DMS79 treated with DMSO at 0.1 percent for 48 hours (cell line): ENCODE measurements around the gene MARVELD3.
"Not testable (repeated sequence)": the region's sequence is repeated elsewhere in the genome, so short reads cannot be mapped to it uniquely, and the experiment has no call there.

Experiments used
- DNase-seq: peaks from one replicate; lab custom pipeline; 2025; lab: John Stamatoyannopoulos, UW

Gene MARVELD3, protein sequence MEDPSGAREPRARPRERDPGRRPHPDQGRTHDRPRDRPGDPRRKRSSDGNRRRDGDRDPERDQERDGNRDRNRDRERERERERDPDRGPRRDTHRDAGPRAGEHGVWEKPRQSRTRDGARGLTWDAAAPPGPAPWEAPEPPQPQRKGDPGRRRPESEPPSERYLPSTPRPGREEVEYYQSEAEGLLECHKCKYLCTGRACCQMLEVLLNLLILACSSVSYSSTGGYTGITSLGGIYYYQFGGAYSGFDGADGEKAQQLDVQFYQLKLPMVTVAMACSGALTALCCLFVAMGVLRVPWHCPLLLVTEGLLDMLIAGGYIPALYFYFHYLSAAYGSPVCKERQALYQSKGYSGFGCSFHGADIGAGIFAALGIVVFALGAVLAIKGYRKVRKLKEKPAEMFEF

DNA sequence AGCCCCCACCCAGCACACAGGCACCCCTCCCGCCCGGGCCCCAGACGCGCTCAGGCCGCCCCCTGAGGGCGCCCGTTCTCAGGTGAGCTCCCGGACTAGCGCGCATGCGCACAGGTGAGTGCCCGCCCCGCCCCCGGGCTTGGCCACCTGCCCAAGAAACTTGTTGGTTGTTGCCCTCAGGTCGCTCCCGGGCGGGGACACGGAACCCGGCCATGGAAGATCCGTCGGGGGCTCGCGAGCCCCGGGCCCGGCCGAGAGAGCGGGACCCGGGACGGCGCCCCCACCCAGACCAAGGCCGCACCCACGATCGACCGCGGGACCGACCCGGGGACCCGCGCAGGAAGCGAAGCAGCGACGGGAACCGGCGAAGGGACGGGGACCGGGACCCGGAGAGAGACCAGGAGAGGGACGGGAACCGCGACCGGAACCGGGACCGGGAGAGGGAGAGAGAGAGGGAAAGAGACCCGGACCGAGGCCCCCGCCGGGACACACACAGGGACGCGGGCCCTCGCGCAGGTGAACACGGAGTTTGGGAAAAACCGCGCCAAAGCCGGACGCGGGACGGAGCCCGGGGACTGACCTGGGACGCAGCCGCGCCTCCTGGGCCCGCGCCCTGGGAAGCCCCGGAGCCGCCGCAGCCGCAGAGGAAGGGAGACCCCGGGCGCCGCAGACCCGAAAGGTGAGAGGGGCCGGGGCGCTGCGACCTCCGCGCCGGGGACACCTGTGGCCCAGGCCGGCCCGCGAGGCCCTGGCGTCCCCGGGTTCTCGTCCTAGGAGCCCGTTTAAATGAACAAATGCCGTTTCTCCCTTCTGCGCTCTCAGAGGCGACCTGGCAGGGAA, at the start of gene MARVELD3:
Gene MARVELD3, plus strand, starts transcription at position 167 of the 840 bp plus-strand sequence. Its CDS starts 46 bp downstream, at position 213.
- DNase-seq: peak; percentile 40

DNA sequence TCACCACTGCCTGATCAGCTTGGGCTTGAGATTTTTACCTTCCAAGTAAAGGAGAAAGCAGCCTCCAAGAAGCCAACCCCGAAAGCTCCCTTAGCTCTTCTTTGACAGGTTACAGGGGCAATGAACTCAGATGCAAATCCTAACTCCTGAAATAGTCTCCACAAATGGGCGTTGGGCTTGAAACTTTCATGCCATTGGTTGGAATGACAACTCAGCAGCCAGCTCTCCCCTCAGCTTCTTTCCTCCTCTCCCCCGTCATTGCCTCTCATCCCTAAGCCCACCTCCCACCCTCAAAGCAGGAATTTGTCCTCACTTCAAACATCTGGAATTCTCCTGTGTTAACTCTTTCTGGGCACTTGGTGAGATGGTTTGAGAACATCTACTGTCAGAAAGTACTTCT, 49.0 kb upstream of the MARVELD3 start, which contains the start of gene TAT:
Gene TAT, minus strand, starts transcription at position 122 of the 400 bp plus-strand sequence. CDS start 677 bp downstream, outside the sequence.
- no peak for DNase-seq

DNA sequence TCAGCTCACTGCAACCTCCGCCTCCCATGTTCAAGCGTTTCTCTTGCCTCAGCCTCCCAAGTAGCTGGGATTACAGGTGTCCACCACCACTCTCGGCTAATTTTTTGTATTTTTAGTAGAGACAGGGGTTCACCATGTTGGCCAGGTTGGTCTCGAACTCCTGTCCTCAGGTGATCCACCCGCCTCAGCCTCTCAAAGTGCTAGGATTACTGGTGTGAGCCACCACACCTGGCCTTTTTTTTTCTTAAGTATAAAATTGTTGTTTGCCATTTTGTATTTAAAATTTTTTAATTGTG, 43.5 kb upstream of the MARVELD3 start:
- DNase-seq: not testable (repeated sequence)

DNA sequence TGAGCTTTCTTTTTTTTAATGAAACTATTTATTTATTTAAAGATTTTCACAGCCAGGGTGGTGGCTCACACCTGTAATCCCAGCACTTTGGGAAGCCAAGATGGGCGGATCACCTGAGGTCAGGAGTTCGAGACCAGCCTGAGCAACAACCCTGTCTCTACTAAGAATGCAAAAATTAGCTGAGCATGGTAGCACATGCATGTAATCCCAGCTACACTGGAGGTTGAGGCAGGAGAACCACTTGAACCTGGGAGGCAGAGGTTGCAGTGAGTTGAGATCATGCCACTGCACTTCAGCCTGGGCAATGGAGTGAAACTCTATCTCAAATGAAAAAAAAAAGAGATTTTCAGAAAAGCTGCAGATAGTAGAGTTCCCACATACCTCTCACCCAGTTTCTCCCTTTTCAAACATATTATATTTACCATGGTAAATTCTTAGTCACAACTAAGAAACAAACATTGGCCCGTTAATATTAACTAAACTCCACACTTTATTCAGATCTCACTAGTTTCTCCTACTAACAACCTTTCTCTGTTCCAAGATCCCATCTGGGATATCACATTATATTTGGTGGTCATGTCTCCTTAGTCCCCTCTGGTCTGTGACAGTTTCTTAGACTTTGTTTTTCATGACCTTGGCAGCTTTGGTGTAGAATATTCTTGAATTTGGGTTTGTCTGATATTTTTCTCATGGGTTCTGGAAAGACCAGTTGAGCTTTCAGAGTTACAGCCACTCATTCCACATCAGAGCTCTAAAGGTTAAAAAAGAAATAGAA, 41.3 kb upstream of the MARVELD3 start:
- no peak for DNase-seq

DNA sequence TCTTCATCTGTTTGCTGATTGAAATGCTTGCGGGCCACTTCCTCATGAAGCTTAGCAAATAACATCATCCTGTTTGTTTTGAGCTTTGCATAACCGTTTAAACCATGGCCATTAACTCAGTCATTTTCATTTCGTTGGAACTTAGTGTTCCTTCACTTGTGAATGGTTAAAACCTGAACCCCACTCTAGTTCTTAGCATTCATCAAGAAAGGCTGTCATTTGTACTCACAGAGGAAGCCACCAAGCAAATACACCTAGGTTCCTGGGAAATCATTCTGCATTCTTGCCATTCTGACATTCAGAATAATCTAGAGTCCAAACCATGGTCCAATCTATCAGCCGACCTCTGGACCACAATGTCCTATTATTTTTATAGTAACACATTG, 40.7 kb upstream of the MARVELD3 start:
- no peak for DNase-seq

DNA sequence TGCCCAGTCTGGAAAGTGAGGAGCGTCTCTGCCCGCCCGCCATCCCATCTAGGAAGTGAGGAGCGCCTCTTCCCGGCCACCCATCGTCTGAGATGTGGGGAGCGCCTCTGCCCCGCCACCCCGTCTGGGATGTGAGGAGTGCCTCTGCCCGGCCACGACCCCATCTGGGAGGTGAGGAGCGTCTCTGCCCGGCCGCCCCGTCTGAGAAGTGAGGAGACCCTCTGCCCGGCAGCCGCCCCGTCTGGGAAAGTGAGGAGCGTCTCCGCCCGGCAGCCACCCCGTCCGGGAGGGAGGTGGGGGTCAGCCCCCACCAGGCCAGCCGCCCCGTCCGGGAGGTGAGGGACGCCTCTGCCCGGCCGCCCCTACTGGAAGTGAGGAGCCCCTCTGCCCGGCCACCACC, 36.6 kb upstream of the MARVELD3 start:
- not testable (repeated sequence) for DNase-seq

DNA sequence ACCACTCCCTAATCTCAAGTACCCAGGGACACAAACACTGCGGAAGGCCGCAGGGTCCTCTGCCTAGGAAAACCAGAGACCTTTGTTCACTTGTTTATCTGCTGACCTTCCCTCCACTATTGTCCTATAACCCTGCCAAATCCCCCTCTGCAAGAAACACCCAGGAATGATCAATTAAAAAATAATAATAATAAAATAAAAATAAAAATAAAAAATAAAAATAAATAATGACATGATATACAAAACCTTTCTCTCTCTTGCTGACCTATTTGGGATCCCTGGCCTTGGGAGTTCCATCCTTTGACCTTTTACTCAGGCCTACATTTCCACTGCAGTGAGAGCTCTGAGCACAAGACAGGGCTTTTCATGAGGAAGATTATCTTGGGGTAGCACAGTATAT, 35.9 kb upstream of the MARVELD3 start:
- not testable (repeated sequence) for DNase-seq

DNA sequence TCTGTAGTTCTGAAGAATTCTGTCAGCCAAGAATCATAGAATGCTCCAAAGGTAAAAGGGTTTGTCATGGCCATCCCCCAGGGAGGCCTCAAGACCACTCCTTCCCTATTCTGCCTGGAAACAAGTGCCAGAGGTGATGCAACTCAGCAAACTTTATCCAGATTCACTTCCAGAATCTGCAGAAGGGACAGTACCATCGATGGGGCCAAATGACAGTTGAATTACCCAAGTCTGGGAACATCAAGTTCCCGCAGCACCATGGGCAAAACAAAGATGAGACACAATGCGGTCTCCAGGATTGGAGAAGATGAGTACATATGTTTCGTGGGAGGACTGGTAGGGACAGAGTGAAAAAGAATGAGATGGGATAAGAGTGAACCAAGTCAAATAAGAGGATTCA, 35.4 kb upstream of the MARVELD3 start:
- DNase-seq: no peak

DNA sequence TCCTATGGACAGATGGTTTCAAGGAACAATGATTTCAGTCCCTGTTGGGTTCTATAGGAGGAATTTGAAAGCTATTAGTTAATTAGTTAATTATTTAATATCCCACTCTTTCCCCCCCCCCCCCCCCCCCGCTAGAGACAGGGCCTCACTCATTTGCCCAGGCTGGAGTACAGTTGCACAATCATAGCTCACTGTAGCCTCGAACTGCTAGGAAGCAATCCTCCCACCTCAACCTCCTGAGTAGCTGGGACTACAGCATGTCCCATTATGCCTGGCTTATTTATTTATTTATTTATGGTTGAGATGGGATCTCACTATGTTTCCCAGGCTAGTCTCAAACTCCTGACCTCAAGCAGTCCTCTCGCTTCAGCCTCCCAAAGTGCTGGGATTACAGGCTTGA, 34.1 kb upstream of the MARVELD3 start:
- no peak for DNase-seq

DNA sequence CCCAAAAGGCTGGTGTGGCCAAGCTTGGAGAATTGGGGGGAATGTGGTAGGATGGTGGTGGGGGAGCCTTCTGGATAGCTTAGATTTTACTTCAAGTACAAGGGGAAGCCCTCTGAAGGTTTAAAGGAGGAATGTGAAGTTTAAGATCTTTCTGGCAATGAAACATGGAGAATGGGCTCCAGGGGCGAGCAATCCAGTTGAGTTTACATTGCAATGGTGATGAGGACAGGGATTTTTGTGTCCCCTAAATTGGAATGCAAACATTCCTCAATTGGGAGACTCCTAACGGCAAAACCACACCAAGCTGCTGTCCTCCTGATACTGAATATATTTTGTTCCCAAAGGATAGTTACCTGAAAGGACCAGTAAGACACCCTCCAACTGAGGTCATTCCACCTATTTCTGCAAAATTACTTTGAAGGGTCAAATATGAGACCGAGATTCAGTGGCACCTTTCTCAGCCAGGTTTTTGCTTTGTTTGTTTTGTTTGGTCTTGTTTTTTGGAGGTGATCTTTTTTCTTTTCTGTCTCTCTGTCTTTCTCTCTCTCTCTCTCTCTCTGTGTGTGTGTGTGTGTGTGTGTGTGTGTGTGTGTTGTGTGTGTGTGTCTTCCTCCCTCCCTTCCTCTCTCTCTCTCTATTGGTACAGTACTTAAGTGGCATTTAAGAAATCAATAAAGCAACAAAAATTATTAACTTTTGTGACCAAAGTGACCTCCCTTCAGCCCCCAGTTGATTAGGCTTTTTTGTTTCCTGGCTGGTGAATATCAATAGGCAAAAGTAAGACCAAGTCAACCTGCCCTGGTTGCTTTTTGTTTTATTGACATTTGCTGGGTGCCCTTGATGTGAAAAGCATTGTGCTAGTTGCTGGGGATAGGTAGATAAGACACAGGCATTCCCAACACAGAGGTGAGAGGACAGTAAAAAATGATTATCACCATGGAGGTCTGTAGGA, 32.7 kb upstream of the MARVELD3 start:
- DNase-seq: no peak

DNA sequence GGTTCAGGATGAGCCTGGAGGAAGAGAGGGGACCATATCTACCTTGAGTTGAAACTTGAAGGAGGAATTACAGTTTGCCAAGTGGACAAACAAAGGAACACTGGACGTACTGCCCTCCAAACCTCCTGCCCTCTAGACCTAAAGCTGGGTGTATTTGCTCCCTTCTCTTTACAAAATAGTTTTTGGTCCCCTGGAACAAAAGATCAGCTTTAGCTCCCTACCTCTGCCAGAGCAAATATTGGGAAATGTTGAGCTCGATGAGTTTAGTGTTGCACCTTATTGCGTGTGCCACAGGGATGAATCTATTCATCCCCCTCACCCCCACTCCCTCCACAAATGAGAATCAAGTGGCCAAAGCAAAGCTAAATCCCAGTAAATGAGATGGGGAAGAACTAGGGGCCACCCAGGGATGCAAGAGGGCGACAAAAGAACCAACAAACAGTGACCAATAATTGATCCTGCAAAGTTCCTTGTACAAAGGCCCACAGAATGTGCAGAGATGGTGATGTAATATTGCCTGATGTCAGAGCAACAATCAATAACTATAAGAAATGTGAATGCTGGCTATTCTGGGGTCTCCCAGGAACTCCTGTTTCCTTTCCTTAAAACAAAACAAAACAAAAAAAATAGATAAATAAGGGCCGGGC, 31.9 kb upstream of the MARVELD3 start:
- DNase-seq: no peak

DNA sequence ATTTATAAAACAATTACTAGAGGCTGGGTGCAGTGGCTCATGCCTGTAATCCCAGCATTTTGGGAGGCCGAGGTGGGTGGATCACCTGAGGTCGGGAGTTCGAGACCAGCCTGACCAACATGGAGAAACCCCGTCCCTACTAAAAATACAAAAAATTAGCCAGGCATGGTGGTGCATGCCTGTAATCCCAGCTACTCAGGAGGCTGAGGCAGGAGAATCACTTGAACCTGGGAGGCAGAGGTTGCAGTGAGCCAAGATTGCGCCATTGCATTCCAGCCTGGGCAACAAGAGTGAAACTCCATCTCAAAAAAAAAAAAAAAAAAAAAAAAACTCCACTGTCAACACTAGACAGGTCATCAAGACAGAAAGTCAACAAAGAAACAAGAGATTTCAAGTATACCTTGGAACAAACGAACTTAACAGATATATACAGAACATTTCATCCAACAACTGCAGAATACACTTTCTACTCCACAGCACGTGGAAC, 30.6 kb upstream of the MARVELD3 start:
- not testable (repeated sequence) for DNase-seq

DNA sequence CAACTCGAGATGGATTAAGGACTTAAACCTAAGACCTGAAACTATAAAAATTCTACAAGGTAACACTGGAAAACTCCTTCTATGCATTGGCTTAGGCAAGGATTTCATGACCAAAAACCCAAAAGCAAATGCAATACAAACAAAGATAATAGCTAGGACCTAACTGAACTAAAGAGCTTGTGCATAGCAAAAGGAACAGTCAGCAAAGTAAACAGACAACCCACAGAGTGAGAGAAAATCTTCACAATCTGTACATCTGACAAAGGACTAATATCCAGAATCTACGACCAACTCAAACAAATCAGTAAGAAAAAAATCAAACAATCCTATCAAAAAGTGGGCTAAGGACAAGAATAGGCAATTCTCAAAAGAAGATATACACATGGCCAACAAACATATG, 27.6 kb upstream of the MARVELD3 start:
- DNase-seq: not testable (repeated sequence)

DNA sequence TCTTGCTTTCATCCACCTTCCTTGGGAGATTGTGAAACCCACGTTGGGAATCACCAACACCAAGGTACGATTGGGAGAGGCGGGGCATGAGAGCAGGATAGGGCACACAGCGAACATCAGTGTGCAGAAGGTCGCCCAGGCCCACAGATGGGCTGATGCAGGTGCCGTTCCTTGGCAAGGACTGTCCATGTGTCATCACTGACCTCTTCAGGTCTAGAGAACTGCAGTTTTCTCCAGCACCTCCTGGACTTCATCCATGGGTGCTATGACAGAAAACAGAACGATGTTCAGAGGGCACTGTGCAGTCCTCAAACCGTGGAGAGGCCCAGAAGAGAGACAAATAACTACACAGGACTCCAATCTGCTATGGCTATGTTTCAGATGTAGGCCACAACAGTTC, 25.2 kb upstream of the MARVELD3 start:
- no peak for DNase-seq

DNA sequence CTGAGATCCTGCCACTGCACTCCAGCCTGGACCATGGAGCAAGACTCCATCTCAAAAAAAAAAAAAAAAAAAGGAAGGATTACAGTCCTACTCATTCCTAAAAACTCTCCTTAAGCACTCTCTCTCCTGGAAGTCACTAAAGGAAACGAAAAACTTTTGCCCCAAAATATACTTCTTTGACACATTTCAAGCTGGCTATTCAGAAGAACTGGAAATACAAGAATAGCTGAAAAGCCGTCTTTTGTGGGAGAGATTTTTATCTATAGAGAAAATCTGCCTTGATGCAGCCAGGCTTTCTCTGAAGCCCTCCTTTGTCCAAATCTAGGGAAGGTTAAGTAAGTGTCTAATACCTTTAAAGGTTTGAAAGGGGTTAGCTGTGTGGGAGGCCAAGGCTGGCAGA, 16.9 kb upstream of the MARVELD3 start:
- DNase-seq: no peak

DNA sequence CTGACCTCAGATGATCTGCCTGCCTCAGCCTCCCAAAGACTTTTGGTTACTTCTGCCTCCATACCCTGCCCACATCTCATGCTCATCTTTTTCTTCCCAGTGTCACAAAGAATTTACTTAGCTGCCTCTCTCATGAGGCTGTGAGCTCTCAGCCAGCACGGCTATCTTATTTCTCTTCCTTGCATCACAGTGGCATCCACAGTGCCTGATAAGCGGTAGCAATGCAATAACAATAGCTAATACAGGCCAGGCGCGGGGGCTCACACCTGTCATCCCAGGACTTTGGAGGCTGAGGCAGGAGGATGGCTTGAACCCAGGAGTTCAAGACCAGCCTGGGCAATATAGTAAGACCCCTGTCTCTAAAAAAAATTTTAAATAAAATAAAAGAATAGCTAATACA, 15.5 kb upstream of the MARVELD3 start:
- DNase-seq: no peak

DNA sequence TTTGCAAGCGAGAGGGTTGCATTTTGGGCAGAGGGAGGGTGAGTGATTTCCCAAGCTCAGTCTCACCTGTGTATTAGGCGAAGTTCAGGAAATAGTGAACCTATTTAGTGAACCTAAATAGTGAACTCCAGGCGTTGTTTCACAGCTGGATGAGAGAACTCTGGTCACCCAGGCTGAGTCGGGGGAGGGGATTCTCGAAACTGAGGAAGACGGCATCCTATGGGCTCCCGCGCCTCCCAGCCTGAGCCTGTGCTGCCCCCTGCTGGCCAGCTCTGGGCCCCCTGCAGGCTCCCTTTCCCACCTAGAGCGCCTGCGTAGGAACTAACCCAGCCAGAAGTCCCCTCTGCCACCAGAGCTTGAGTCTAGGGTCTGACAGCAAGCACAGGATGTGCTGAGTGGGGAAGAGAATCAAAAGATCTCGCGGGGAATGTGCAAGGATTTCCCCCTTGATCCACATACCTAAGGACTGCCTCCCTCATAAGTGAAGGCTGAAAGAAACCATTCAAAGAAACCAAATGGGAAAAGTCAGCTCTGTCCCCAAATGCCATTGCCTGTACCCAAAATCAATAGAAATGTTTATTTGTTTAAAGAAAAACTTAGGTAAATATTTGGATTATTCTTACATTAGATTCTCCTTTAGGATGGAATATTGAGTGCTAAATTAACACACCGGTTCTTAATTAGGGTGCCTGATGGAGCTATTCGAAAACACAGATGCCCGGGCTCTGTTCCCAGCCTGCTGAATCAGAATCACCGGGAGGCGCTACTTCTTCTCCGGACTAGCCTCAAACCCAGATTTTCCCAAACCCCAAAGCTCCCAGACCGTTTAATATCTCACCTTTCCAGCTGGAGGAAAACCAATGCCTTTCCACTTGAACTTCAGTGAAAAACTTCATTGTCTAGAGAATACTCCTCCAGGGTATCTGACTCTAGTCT, 14.8 kb upstream of the MARVELD3 start:
- peak; percentile 23 for DNase-seq

DNA sequence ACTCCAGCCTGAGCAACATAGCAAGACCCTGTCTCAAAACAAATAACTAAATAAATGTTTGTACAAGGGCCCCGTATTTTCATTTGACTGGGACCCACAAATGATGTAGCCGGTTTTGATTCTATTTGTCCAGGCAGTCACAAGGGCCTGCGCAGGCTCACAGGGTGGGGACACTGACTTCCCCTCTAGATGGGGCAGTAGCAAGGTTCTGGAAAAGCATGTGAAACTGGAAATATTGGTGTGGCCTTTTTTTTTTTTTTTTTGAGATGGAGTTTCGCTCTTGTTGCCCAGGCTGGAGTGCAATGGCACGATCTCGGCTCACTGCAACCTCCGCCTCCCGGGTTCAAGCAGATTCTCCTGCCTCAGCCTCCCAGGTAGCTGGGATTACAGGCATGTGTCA, 11.0 kb upstream of the MARVELD3 start:
- not testable (repeated sequence) for DNase-seq

DNA sequence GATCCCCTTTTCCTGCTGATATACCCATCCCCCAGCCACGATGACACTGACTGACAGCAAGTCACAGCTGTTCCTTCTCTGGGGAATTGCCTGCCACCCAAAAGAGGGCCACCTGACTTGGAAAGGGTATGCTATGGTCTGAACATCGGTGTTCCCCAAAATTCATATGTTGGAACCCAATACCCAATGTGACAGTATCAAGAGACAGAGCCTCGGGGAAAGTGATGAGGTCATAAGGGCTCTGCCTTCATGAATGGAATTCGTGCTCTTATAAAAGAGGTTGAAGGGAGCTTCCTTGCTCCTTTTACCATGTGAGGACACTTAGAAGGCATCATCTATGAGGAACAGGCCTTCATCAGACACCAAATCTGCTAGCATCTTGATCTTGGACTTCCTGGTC, 7.6 kb upstream of the MARVELD3 start:
- no peak for DNase-seq
